ENCODE data around the gene MGAT3.

Gene MGAT3, protein sequence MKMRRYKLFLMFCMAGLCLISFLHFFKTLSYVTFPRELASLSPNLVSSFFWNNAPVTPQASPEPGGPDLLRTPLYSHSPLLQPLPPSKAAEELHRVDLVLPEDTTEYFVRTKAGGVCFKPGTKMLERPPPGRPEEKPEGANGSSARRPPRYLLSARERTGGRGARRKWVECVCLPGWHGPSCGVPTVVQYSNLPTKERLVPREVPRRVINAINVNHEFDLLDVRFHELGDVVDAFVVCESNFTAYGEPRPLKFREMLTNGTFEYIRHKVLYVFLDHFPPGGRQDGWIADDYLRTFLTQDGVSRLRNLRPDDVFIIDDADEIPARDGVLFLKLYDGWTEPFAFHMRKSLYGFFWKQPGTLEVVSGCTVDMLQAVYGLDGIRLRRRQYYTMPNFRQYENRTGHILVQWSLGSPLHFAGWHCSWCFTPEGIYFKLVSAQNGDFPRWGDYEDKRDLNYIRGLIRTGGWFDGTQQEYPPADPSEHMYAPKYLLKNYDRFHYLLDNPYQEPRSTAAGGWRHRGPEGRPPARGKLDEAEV

DNA sequence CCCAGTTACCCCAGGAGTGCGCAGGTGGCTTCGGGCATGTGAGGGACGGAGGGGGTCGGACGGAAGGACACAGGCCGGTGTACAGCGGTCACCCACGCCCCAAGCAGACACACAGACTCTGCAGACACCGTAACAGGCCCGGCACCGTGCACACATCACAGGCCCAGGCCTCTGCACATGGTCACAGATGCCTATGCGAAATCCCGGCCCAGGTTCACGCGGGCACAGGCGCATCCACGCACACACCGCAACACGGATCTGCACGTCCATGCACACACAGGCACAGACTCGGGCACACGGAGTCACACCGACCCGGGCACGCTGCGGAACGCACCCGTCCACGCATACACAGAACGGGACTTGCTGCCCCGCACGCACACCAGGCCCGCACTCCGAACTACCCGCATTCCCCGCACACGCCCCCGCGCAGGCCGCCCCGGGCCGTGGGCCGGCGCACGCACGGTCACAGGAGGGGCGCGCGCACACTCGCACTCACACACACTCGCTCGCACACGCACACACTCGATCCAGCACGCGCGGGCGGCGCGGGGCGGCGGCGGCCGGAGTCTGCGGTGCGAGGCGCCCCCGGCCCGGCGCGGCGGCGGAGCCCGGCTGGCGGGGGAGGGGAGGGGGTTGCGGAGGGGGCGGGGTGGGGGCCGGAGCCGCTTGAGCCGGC lies at the start of gene MGAT3:
TSS of gene MGAT3 (plus strand) at position 491 of the 676 bp plus-strand sequence. CDS start 30,336 bp downstream, outside the sequence.
- H3K9me2 ChIP-seq (replicated peaks; ENCODE audit: insufficient read depth, low read length) = no peaks in the 10 kb centered on the region
- no peak within 1 kb of the TSS for H3K27ac ChIP-seq (ENCODE audit: low read length)
- no peak within 1 kb of the TSS for H2AFZ ChIP-seq (ENCODE audit: low read length)
- H3F3A ChIP-seq (ENCODE audit: insufficient read depth, low read length) = no peaks in the 10 kb centered on the region
- no peaks in the 10 kb centered on the region for H3K9me3 ChIP-seq (replicated peaks; ENCODE audit: insufficient read depth, low read length)
- H3K4me1 ChIP-seq (ENCODE audit: low read length) = no peaks in the 10 kb centered on the region
- no peaks in the 10 kb centered on the region for H4K20me1 ChIP-seq (ENCODE audit: insufficient read depth, low read length)
- TF ChIP-seq EZH2 (optimal IDR thresholded peaks at IDR 0.05; ENCODE audit: low read depth, low read length) = no peak
- no peak for TF ChIP-seq EZH2phosphoT487 (IDR thresholded peaks at IDR 0.05; ENCODE audit: low read length)
- TF ChIP-seq, protein P1, sequence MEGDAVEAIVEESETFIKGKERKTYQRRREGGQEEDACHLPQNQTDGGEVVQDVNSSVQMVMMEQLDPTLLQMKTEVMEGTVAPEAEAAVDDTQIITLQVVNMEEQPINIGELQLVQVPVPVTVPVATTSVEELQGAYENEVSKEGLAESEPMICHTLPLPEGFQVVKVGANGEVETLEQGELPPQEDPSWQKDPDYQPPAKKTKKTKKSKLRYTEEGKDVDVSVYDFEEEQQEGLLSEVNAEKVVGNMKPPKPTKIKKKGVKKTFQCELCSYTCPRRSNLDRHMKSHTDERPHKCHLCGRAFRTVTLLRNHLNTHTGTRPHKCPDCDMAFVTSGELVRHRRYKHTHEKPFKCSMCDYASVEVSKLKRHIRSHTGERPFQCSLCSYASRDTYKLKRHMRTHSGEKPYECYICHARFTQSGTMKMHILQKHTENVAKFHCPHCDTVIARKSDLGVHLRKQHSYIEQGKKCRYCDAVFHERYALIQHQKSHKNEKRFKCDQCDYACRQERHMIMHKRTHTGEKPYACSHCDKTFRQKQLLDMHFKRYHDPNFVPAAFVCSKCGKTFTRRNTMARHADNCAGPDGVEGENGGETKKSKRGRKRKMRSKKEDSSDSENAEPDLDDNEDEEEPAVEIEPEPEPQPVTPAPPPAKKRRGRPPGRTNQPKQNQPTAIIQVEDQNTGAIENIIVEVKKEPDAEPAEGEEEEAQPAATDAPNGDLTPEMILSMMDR (IDR thresholded peaks at IDR 0.05; ENCODE audit: low read length) = no peak
- H3K36me3 ChIP-seq (replicated peaks; ENCODE audit: insufficient read depth, low read length) = peaks cover 3% of the 10 kb centered on the region; the same call in 1 of the 2 replicates
- H3K9ac ChIP-seq (ENCODE audit: low read length) = no peak within 1 kb of the TSS
- H3K79me2 ChIP-seq (ENCODE audit: low read length) = peaks cover 87% of the 10 kb centered on the region
- no peak for DNase-seq
- no peak within 1 kb of the TSS for H3K4me2 ChIP-seq (ENCODE audit: low read depth, low read length)
- H3K27me3 ChIP-seq (replicated peaks; ENCODE audit: insufficient read depth, low read length) = no peaks in the 10 kb centered on the region
- H3K4me3 ChIP-seq (ENCODE audit: low read length) = no peak within 1 kb of the TSS

DNA sequence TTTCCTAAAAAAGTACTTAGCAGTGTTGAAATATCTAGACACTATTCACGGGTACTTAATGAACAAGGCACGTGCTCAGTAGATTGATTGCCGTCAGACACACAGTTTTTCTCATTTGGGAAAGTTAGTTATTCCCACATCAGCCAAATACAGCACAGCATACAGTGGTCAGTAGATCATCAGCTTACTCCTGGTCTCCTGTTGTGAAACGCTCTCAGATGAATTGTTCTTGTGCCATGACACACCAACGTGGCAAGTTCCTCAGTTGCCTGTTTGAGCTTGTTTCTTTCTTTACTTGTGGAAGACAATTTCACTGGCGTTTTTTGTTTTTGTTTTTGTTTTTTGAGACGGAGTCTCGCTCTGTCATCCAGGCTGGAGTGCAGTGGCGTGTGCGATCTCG lies 48.6 kb upstream of the MGAT3 start:
- H3K9me2 ChIP-seq (replicated peaks; ENCODE audit: insufficient read depth, low read length) = no peaks in the 10 kb centered on the region
- H3K9ac ChIP-seq (ENCODE audit: low read length) = no peak overlapping the region
- H3K27ac ChIP-seq (ENCODE audit: low read length) = no peak overlapping the region
- H3K4me1 ChIP-seq (ENCODE audit: low read length) = peaks cover 9% of the 10 kb centered on the region
- H3K9me3 ChIP-seq (replicated peaks; ENCODE audit: insufficient read depth, low read length) = no peaks in the 10 kb centered on the region
- H3K79me2 ChIP-seq (ENCODE audit: low read length) = peaks cover 61% of the 10 kb centered on the region
- H3K27me3 ChIP-seq (replicated peaks; ENCODE audit: insufficient read depth, low read length) = no peaks in the 10 kb centered on the region
- no peak overlapping the region for H3K4me2 ChIP-seq (ENCODE audit: low read depth, low read length)
- no peak overlapping the region for H3K4me3 ChIP-seq (ENCODE audit: low read length)
- H4K20me1 ChIP-seq (ENCODE audit: insufficient read depth, low read length) = no peaks in the 10 kb centered on the region
- no peak for DNase-seq
- peaks cover 5% of the 10 kb centered on the region; the same call in 1 of the 2 replicates for H3F3A ChIP-seq (ENCODE audit: insufficient read depth, low read length)
- H3K36me3 ChIP-seq (replicated peaks; ENCODE audit: insufficient read depth, low read length) = 0 out of 2 replicates have a peak, but pooled peaks cover 5% of the 10 kb centered on the region
- no peak for TF ChIP-seq EZH2 (optimal IDR thresholded peaks at IDR 0.05; ENCODE audit: low read depth, low read length)
- TF ChIP-seq, protein P1 (IDR thresholded peaks at IDR 0.05; ENCODE audit: low read length) = no peak
- TF ChIP-seq EZH2phosphoT487 (IDR thresholded peaks at IDR 0.05; ENCODE audit: low read length) = no peak
- H2AFZ ChIP-seq (ENCODE audit: low read length) = no peak overlapping the region

DNA sequence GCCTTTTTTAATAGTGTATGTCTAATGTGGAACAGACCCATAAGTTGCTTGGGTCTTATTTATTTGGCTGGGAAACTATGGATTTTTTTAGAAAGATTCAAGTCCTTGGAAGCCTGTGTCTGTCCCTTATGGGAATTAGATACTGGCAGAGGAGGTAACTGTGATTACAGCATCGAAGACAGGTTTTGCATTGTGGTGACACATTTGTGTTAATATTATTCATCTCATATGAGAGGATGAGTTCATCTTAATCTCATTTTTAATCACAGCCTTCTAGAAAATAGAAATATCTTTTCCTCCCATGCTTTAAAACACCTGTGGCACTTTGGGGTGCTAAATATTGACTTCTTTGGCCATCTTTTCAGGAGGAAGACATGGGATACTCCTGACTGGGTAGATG lies 48.0 kb upstream of the MGAT3 start:
- peaks cover 5% of the 10 kb centered on the region; the same call in 1 of the 2 replicates for H3F3A ChIP-seq (ENCODE audit: insufficient read depth, low read length)
- H3K4me3 ChIP-seq (ENCODE audit: low read length) = no peak overlapping the region
- peaks cover 63% of the 10 kb centered on the region for H3K79me2 ChIP-seq (ENCODE audit: low read length)
- no peaks in the 10 kb centered on the region for H4K20me1 ChIP-seq (ENCODE audit: insufficient read depth, low read length)
- peaks cover 9% of the 10 kb centered on the region for H3K4me1 ChIP-seq (ENCODE audit: low read length)
- H3K9me3 ChIP-seq (replicated peaks; ENCODE audit: insufficient read depth, low read length) = no peaks in the 10 kb centered on the region
- 0 out of 2 replicates have a peak, but pooled peaks cover 5% of the 10 kb centered on the region for H3K36me3 ChIP-seq (replicated peaks; ENCODE audit: insufficient read depth, low read length)
- H3K27me3 ChIP-seq (replicated peaks; ENCODE audit: insufficient read depth, low read length) = no peaks in the 10 kb centered on the region
- H3K9me2 ChIP-seq (replicated peaks; ENCODE audit: insufficient read depth, low read length) = no peaks in the 10 kb centered on the region
- no peak overlapping the region for H2AFZ ChIP-seq (ENCODE audit: low read length)
- no peak for DNase-seq
- TF ChIP-seq EZH2 (optimal IDR thresholded peaks at IDR 0.05; ENCODE audit: low read depth, low read length) (no peak), EZH2phosphoT487 (IDR thresholded peaks at IDR 0.05; ENCODE audit: low read length) (no peak)
- TF ChIP-seq, protein P1 (IDR thresholded peaks at IDR 0.05; ENCODE audit: low read length) = no peak
- no peak overlapping the region for H3K9ac ChIP-seq (ENCODE audit: low read length)
- H3K4me2 ChIP-seq (ENCODE audit: low read depth, low read length) = no peak overlapping the region
- no peak overlapping the region for H3K27ac ChIP-seq (ENCODE audit: low read length)

Data from MM.1S (cell line).